Peyer's patch (tissue), 4 donors: Measurements from ENCODE around the gene EYA4. TPM values are rescaled to one million over a fixed set of nuclear protein-coding genes. Genes with fewer than 3 reads are reported as not detected.

Source experiments
- DNase-seq, 3 donors: peaks; one replicate each; pipeline ENCODE4 v3.0.0-alpha.2; 2017 to 2019
- H3K27ac ChIP-seq, 4 donors: fragments of 200-600 bp; sonication (generic); one replicate each; pipeline ENCODE4 v1.5.1; 2016 to 2019
- H3K27me3 ChIP-seq, 2 donors: fragments of 200-600 bp; sonication (generic); one replicate each; pipeline ENCODE4 v1.5.1; 2019
- H3K36me3 ChIP-seq, 3 donors: fragments of 200-600 bp; sonication (generic); one replicate each; pipeline ENCODE4 v1.5.1; 2016 to 2019
- H3K4me1 ChIP-seq, 4 donors: fragments of 200-600 bp; sonication (generic); one replicate each; pipeline ENCODE4 v1.5.1; 2016 to 2019
- H3K4me3 ChIP-seq, 4 donors: fragments of 200-600 bp; sonication (generic); 1 replicate in 3 of 4; 2 replicates in 1 of 4; pipeline ENCODE4 v1.5.1; 2016 to 2019; ENCODE audit warnings: mild to moderate bottlenecking in 1 of 4
- H3K9me3 ChIP-seq, 4 donors: fragments of 200-600 bp; sonication (generic); one replicate each; pipeline ENCODE4 v1.5.1; 2016 to 2019; ENCODE audit warnings: mild to moderate bottlenecking in 1 of 4
- POLR2A ChIP-seq, 2 donors: fragments of 450-650 bp; IDR thresholded peaks; one replicate each; pipeline ENCODE4 v1.5.1; 2017; ENCODE audit warnings: antibody characterized with exemption in 2 of 2, mild to moderate bottlenecking in 2 of 2, moderate library complexity in 2 of 2
- total RNA-seq, 4 donors: library from RNA; depleted of rRNA; stranded (reverse); fragments of >200 nt; gene quantifications; one replicate each; pipeline ENCODE4 v1.1.0, GENCODE V29; 2016
- TF ChIP-seq, protein P1 (sequence below), 6 experiments: fragments of 450-650 bp in 4 of 6; fragments of 200-600 bp in 2 of 6; sonication (generic) in 1 of 6; IDR thresholded peaks; one replicate each; pipeline ENCODE4 v1.5.1; 2017 to 2019; ENCODE audit warnings: antibody characterized with exemption in 6 of 6, mild to moderate bottlenecking in 3 of 6, moderate library complexity in 1 of 6

Gene EYA4
- total RNA-seq, 4 donors from 2014 or later = 0.19 to 3.3 (median 1.3) TPM; not detected in 1

DNA sequence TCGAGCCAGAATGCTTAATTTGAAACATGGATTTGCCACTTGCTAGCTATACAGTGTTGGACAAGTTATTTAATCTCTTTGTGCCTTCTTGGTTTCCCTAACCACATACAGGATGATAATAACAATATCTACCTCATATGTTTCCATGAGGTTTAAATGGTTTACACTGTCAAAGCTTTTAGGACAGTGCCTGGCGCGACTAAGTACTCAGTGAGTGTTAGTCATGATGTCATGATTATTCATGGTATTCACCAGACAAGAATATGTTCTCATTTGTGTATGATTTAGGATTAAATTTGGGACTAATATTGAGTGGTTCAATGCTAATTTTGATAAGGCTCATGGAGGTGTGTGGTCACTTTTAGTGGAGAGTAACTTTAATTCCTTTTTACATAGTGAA is 167.4 kb downstream of the EYA4 start:
- Histone ChIP-seq H3K4me3 (no peak overlapping the region), H3K4me1 (no peaks in the 10 kb centered on the region), H3K27ac (no peak overlapping the region), H3K36me3 (no peaks in the 10 kb centered on the region), H3K9me3 (no peaks in the 10 kb centered on the region), H3K27me3 (no peaks in the 10 kb centered on the region)
- TF ChIP-seq, protein P1, sequence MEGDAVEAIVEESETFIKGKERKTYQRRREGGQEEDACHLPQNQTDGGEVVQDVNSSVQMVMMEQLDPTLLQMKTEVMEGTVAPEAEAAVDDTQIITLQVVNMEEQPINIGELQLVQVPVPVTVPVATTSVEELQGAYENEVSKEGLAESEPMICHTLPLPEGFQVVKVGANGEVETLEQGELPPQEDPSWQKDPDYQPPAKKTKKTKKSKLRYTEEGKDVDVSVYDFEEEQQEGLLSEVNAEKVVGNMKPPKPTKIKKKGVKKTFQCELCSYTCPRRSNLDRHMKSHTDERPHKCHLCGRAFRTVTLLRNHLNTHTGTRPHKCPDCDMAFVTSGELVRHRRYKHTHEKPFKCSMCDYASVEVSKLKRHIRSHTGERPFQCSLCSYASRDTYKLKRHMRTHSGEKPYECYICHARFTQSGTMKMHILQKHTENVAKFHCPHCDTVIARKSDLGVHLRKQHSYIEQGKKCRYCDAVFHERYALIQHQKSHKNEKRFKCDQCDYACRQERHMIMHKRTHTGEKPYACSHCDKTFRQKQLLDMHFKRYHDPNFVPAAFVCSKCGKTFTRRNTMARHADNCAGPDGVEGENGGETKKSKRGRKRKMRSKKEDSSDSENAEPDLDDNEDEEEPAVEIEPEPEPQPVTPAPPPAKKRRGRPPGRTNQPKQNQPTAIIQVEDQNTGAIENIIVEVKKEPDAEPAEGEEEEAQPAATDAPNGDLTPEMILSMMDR (IDR thresholded peaks at IDR 0.05) = no peak
- no peak for TF ChIP-seq POLR2A (IDR thresholded peaks at IDR 0.05)
- DNase-seq = no peak

DNA sequence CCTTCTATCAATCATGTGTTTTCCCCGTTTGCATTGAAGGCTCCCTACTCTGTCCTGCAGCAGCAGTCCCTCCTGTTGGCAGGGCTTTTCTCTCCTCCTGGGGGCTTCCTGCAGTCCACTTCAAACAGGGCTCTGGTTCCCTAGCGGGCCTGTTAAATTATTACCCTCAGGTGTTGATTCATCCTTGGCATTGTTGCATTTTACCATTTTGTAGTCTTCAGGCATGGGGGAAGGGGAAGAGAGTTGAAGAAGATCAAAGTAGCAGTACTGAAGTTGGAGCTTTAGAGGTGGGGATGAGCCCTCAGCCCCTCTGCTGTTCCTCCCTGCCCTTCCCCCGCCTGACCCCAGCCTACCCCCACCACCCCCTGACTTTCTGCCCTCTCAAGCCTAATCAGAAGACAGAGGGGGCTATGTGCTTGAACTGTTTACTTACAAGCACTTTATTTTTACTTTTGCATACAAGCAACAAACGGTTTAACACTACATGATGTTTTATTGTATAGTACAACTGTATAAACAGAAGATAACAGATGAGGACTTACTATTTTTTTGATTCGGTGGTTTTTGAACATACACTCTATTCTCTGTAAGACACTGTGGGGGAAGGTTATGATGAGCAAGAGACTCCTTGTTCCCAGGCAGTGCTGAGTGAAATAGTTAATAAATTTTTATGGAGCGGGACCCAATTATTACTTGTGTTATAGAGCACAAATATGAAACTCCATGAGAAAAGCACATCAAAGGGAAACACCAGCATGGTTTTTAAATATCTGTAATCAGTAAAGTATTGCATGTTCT is 169.7 kb downstream of the EYA4 start:
- DNase-seq = no peak
- TF ChIP-seq POLR2A (IDR thresholded peaks at IDR 0.05) = no peak
- TF ChIP-seq, protein P1 (IDR thresholded peaks at IDR 0.05) = no peak
- Histone ChIP-seq H3K9me3 (no peaks in the 10 kb centered on the region), H3K27ac (no peak overlapping the region), H3K27me3 (no peaks in the 10 kb centered on the region), H3K36me3 (no peaks in the 10 kb centered on the region), H3K4me1 (no peaks in the 10 kb centered on the region), H3K4me3 (no peak overlapping the region)

DNA sequence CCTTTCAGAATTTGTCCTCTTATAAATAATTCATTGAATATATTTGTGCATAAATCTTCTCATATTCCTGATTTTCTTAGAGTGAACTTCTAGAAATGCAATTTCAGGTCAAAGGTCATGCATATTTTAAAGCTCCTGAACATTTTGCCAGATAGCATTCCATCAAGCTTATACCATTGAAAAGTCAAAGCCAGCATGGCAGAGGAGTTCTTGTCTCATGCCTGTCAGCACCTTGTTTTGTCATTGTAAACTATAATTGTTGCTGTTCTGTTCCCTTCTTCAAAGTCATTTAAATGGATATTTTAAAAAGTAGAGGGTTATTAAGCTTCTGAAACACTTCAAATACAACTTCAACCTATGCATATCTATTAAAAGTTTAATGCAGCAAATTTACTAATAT is 170.6 kb downstream of the EYA4 start:
- no peaks in the 10 kb centered on the region for H3K9me3 ChIP-seq
- DNase-seq = no peak
- no peak overlapping the region for H3K27ac ChIP-seq
- H3K4me1 ChIP-seq = no peaks in the 10 kb centered on the region
- no peaks in the 10 kb centered on the region for H3K27me3 ChIP-seq
- H3K36me3 ChIP-seq = no peaks in the 10 kb centered on the region
- no peak overlapping the region for H3K4me3 ChIP-seq
- no peak for TF ChIP-seq POLR2A (IDR thresholded peaks at IDR 0.05)
- TF ChIP-seq, protein P1 (IDR thresholded peaks at IDR 0.05) = no peak

DNA sequence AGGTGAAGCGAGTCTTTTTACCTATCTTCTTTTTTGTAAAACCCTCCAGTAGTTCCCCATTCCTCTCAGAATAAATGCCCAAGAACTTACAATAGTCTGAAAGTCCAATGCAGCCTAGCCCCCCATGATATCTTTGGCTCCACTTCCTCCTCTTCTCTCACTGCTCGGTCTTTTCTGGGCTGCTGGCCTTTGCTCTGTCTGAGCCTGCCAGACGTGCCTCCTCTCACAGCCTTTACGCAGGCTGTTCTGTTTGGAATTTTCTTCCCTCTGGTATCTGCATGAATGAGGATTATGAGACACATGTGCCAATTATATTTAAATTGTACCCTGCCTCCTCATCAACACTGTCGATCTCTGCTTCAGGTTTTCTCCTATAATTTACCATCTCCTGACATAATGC is 174.1 kb downstream of the EYA4 start:
- TF ChIP-seq POLR2A (IDR thresholded peaks at IDR 0.05) = no peak
- TF ChIP-seq, protein P1 (IDR thresholded peaks at IDR 0.05) = no peak
- no peak for DNase-seq

DNA sequence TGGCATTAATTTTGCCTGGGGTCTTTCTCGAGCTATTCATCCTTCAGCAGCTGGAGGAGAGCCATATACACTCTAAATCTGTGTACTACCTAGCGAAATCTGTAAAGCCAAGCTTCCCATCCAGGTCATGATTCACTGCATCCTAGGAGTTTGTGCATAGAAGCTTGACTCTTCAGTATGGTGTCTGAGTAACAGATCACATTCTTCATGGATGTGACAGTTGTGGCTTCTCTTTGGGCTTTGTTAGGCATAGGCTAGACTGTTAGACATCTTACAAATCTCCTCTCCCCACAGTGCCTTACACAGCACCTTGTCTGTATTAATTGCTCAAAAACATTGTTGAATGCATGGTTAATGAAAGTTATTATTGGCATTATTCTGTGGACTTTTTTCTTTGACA is 177.0 kb downstream of the EYA4 start:
- TF ChIP-seq POLR2A (IDR thresholded peaks at IDR 0.05) = no peak
- TF ChIP-seq, protein P1 (IDR thresholded peaks at IDR 0.05) = no peak
- Histone ChIP-seq H3K4me1 (no peaks in the 10 kb centered on the region), H3K36me3 (no peaks in the 10 kb centered on the region), H3K27ac (no peak overlapping the region), H3K9me3 (no peaks in the 10 kb centered on the region), H3K27me3 (no peaks in the 10 kb centered on the region), H3K4me3 (no peak overlapping the region)
- no peak for DNase-seq

More for the DNA sequence above, 174.1 kb downstream of the EYA4 start:
- H3K27ac ChIP-seq = no peak overlapping the region
- no peaks in the 10 kb centered on the region for H3K36me3 ChIP-seq
- H3K4me1 ChIP-seq = no peaks in the 10 kb centered on the region
- no peak overlapping the region for H3K4me3 ChIP-seq
- H3K27me3 ChIP-seq = no peaks in the 10 kb centered on the region
- no peaks in the 10 kb centered on the region for H3K9me3 ChIP-seq
